ENCODE results near the gene MEGF6.

- TF ChIP-seq CTCF (IDR thresholded peaks at IDR 0.05) (no peak), POLR2A (IDR thresholded peaks at IDR 0.05) (no peak)
Measured at GRCh38 chr1:3519301-3519885, 91.9 kb downstream of the MEGF6 start.

Data from body of pancreas (tissue), 4 donors.